T-helper 1 cell (primary cell): ENCODE measurements around the gene POU3F1.
"Not testable (repeated sequence)": the region's sequence is repeated elsewhere in the genome, so short reads cannot be mapped to it uniquely, and the experiment has no call there.

Source experiments
- DNase-seq, 5 donors: peaks; one replicate each; pipeline ENCODE4 v3.0.0-alpha.2; 2012 to 2020

The POU3F1 gene

GRCh38 chr1:38046884-38047602 is 450 bp upstream of the POU3F1 start:
- DNase-seq: peak; percentile 54 to 73 (median 58)

- peak in 1 of 5 donors; percentile 10 for DNase-seq
These were observed 926 bp downstream of the POU3F1 start for GRCh38 chr1:38045401-38046332.

- no peak for DNase-seq
These were observed 2.1 kb downstream of the POU3F1 start for GRCh38 chr1:38044221-38045215.

- no peak for DNase-seq
These were observed 3.4 kb downstream of the POU3F1 start for GRCh38 chr1:38043036-38043747.

- no peak for DNase-seq
These were observed 4.4 kb downstream of the POU3F1 start for GRCh38 chr1:38041936-38042834.

GRCh38 chr1:38039331-38040088 is 7.1 kb downstream of the POU3F1 start:
- no peak for DNase-seq

GRCh38 chr1:38038861-38039260 is 7.7 kb downstream of the POU3F1 start:
- DNase-seq: no peak

- no peak for DNase-seq
These were observed 9.2 kb downstream of the POU3F1 start for GRCh38 chr1:38037221-38037939.

GRCh38 chr1:38034871-38035270 is 11.7 kb downstream of the POU3F1 start:
- no peak for DNase-seq

GRCh38 chr1:38032992-38033391 is 13.6 kb downstream of the POU3F1 start:
- DNase-seq: not testable (repeated sequence)

- DNase-seq: no peak
These were observed 15.1 kb downstream of the POU3F1 start for GRCh38 chr1:38031513-38031866.

GRCh38 chr1:38030596-38031512 is 15.7 kb downstream of the POU3F1 start:
- no peak for DNase-seq

- DNase-seq: peak in 1 of 5 donors; percentile 84
These were observed 16.7 kb downstream of the POU3F1 start for GRCh38 chr1:38029685-38030511.

GRCh38 chr1:38029081-38029681 is 17.4 kb downstream of the POU3F1 start:
- no peak for DNase-seq

- DNase-seq: no peak
These were observed 17.9 kb downstream of the POU3F1 start for GRCh38 chr1:38028671-38029070.

GRCh38 chr1:38028105-38028591 is 18.4 kb downstream of the POU3F1 start:
- peak in 1 of 5 donors; percentile 78 for DNase-seq
